ENCODE measurements around the gene RGS6. TPM values are rescaled to one million over a fixed set of nuclear protein-coding genes. Genes with fewer than 3 reads are reported as not detected.

The RGS6 gene
- total and polyA plus RNA-seq, 2 experiments from 2014 or later, result 0.86 to 0.95 TPM

GRCh38 chr14:72196237-72197015, 264.2 kb downstream of the RGS6 start:
- Histone ChIP-seq H3K27me3 (no peaks in the 10 kb centered on the region), H3K27ac (no peak overlapping the region), H3K9me3 (ENCODE audit: low read depth) (no peaks in the 10 kb centered on the region), H3K36me3 (no peaks in the 10 kb centered on the region), H3K4me3 (no peak overlapping the region), H3K4me1 (ENCODE audit: low read depth) (no peaks in the 10 kb centered on the region)
- DNase-seq (ENCODE audit: low read depth in 1 of 2, low spot score in 1 of 2), result no peak
- no peak for TF ChIP-seq CTCF (IDR thresholded peaks at IDR 0.05; ENCODE audit: low read depth, low read length)

- Histone ChIP-seq H3K9me3 (ENCODE audit: low read depth) (no peaks in the 10 kb centered on the region), H3K36me3 (no peaks in the 10 kb centered on the region), H3K27me3 (no peaks in the 10 kb centered on the region), H3K4me3 (no peak overlapping the region), H3K27ac (no peak overlapping the region), H3K4me1 (ENCODE audit: low read depth) (no peaks in the 10 kb centered on the region)
- no peak for TF ChIP-seq CTCF (IDR thresholded peaks at IDR 0.05; ENCODE audit: low read depth, low read length)
- no peak for DNase-seq (ENCODE audit: low read depth in 1 of 2, low spot score in 1 of 2)
Observed at GRCh38 chr14:72201645-72202044, 269.4 kb downstream of the RGS6 start.

- no peaks in the 10 kb centered on the region for H3K4me1 ChIP-seq (ENCODE audit: low read depth)
- H3K27ac ChIP-seq, result no peak overlapping the region
- H3K4me3 ChIP-seq, result no peak overlapping the region
- no peaks in the 10 kb centered on the region for H3K27me3 ChIP-seq
- no peak for DNase-seq (ENCODE audit: low read depth in 1 of 2, low spot score in 1 of 2)
- TF ChIP-seq CTCF (IDR thresholded peaks at IDR 0.05; ENCODE audit: low read depth, low read length), result no peak
- H3K9me3 ChIP-seq (ENCODE audit: low read depth), result no peaks in the 10 kb centered on the region
- H3K36me3 ChIP-seq, result no peaks in the 10 kb centered on the region
Observed at GRCh38 chr14:72213424-72213823, 281.2 kb downstream of the RGS6 start.

GRCh38 chr14:72215080-72215479, 282.9 kb downstream of the RGS6 start:
- Histone ChIP-seq H3K9me3 (ENCODE audit: low read depth) (no peaks in the 10 kb centered on the region), H3K27me3 (no peaks in the 10 kb centered on the region), H3K27ac (no peak overlapping the region), H3K4me1 (ENCODE audit: low read depth) (no peaks in the 10 kb centered on the region), H3K4me3 (no peak overlapping the region), H3K36me3 (no peaks in the 10 kb centered on the region)
- TF ChIP-seq CTCF (IDR thresholded peaks at IDR 0.05; ENCODE audit: low read depth, low read length), result no peak
- no peak for DNase-seq (ENCODE audit: low read depth in 1 of 2, low spot score in 1 of 2)

- Histone ChIP-seq H3K4me3 (no peak overlapping the region), H3K27me3 (no peaks in the 10 kb centered on the region), H3K4me1 (ENCODE audit: low read depth) (no peaks in the 10 kb centered on the region), H3K36me3 (no peaks in the 10 kb centered on the region), H3K9me3 (ENCODE audit: low read depth) (no peaks in the 10 kb centered on the region), H3K27ac (no peak overlapping the region)
- no peak for TF ChIP-seq CTCF (IDR thresholded peaks at IDR 0.05; ENCODE audit: low read depth, low read length)
- no peak for DNase-seq (ENCODE audit: low read depth in 1 of 2, low spot score in 1 of 2)
Observed at GRCh38 chr14:72217135-72217534, 284.9 kb downstream of the RGS6 start.

Measured in cardiac muscle cell (in vitro differentiated cells and primary cell).